Body of pancreas (tissue), 4 donors: ENCODE results near the gene CTNND2.

ENCODE experiments used
- POLR2A ChIP-seq, 3 donors: fragments of 450-650 bp; IDR thresholded peaks; one replicate each; pipeline ENCODE4 v1.6.1; 2016; ENCODE audit warnings: antibody characterized with exemption in 3 of 3, mild to moderate bottlenecking in 2 of 3
- TF ChIP-seq, protein P1 (sequence below), 7 experiments: fragments of 450-650 bp in 4 of 7; fragments of 200-600 bp in 3 of 7; sonication (generic) in 3 of 7; IDR thresholded peaks; one replicate each; pipeline ENCODE4 v1.5.1; 2016 to 2019; ENCODE audit warnings: antibody characterized with exemption in 7 of 7

DNA sequence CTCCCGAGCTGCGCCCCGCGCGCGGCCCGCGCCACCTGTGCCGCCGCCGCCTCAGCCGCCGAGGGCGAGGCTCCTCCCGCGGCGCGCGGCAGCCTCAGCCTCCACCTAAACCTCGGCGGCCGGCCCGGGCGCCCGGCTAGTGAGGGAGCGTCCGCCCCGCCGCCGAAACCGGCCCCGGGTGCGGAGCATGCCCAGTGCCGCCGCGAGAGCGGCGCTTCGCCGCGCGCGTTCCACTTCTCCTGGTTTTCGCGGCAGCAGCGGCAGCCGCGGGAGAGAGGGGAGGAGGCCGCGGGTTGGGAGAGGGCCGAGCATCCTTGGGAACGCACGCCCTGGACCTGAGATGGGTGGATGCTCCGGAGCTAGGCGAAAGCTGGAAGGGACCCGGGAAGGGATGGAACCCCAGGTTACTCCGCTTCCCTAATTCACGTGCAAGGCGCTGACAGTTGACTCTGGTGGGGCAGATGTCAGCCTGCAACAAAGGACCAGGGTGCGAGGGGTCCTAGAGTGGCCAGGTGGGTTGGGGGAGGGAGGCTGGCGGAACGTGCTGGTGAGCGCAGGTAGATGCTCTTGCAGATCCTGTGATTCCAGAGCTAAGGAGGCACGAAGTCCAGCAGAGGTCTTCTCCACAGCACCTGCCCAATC lies at the start of gene CTNND2:
- TF ChIP-seq, protein P1, sequence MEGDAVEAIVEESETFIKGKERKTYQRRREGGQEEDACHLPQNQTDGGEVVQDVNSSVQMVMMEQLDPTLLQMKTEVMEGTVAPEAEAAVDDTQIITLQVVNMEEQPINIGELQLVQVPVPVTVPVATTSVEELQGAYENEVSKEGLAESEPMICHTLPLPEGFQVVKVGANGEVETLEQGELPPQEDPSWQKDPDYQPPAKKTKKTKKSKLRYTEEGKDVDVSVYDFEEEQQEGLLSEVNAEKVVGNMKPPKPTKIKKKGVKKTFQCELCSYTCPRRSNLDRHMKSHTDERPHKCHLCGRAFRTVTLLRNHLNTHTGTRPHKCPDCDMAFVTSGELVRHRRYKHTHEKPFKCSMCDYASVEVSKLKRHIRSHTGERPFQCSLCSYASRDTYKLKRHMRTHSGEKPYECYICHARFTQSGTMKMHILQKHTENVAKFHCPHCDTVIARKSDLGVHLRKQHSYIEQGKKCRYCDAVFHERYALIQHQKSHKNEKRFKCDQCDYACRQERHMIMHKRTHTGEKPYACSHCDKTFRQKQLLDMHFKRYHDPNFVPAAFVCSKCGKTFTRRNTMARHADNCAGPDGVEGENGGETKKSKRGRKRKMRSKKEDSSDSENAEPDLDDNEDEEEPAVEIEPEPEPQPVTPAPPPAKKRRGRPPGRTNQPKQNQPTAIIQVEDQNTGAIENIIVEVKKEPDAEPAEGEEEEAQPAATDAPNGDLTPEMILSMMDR (IDR thresholded peaks at IDR 0.05), result peak in 1 of 7 experiments; percentile 1
- no peak for TF ChIP-seq POLR2A (IDR thresholded peaks at IDR 0.05)
